Measurements from ENCODE around the gene ZNF529.

Gene ZNF529

DNA sequence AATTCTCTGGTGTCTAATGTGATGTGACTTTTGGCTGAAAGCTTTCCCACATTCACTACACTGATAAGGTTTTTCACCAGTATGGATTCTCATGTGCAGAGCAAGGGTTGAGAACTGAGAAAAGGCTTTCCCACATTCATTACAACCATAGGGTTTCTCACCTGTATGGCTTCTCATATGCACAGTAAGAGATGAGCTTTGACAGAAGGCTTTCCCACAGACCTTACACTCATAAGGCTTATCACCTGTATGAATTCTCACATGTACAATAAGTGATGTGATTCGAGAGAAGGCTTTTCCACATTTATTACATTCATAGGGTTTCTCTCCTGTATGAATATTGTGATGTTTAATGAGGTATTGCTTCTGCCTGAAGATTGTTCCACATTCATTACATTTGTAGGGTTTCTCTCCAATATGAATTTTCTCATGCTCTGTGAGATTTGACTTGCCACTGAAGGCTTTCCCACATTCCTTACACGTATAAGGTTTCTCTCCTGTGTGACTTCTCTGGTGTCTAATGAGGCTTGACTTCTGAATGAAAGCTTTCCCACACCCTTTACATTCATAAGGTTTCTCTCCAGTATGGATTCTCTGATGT, 59.0 kb downstream of the ZNF529 start:
- no peak for DNase-seq (ENCODE audit: low read depth in 2 of 2)

DNA sequence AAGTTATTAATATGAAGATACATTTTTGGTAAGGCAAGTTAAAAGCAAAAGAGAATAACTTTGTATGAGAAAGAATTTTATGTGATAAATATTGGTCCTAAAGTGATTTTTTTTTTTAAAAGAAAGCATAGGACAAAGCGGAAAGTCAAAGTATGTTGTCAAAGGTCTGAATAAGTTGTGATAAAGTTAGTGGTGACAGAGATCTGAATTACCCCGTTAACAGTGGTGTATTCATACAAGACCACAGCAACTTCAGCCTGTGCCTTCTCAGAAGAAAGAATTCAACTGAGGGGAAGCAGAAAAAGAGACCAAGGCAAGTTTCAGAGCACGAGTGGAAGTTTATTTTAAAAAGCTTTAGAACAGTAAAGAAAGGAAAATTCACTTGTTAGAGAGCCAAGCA, 64.8 kb downstream of the ZNF529 start:
- no peak for DNase-seq (ENCODE audit: low read depth in 2 of 2)

DNA sequence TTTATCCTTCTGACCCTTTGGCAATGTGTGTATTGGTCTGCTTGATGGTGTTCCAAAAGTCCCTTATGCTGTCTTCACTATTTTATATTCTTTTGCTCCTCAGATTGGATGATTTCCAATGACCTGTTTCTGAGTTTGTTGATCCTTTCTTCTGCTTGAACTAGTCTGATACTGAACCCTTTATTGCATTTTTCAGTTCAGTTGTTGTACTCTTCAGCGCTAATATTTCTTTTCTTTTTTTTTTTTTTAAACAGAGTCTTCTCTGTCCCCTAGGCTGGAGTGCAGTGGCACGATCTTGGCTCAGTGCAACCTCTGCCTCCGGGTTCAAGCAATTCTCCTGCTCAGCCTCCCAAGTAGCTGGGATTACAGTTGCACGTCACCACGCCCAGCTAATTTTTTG, 71.1 kb downstream of the ZNF529 start:
- DNase-seq (ENCODE audit: low read depth in 2 of 2), result no peak

DNA sequence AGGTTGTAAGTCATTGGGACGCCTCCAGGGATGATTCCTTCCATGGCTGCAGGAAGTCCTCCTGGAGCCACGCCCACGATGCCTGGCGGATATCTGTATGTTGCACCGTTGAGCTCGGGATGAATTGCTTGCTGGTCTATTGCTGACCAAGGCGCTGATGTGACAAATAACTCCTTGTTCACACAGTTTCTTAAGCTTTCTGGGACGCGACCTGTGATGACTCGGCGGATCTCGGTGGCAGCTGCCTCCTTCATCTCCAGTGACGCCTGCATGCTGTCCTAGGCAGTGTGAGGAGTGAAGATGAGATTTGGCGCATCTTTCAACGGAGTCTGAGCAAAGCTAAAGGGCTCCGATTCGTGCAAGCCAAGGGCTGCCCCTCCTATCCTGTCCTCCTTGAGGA, 76.1 kb downstream of the ZNF529 start:
- no peak for DNase-seq (ENCODE audit: low read depth in 2 of 2)
